HG02759 (cell line): ENCODE results near the gene OR7G3.

Source experiments
- ATAC-seq: cut with Tn5 transposase; IDR thresholded peaks from one replicate; pipeline ENCODE4 v1.9.1; 2021; ENCODE audit warnings: mild to moderate bottlenecking, moderate library complexity; ENCODE audit not compliant: unreplicated experiment

The OR7G3 gene

DNA sequence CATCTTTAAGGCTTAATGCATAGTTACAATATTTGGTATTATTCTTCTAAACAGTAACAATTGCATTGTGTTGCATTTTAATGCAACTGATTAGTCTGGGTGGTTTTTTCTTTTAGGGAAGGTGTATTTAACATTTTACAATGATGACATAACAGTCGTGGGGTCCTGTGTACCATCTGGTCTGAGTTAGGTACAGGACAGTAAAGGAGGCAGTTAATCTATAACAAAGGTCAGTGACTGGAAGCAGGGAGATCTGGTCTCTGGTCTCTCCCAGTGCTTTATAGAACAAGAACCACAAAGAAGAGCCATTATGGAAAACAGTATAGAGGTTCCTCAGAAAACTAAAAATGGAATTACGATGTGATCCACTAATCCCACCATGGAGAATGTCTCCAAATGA is 16.8 kb downstream of the OR7G3 start:
- ATAC-seq, result no peak

DNA sequence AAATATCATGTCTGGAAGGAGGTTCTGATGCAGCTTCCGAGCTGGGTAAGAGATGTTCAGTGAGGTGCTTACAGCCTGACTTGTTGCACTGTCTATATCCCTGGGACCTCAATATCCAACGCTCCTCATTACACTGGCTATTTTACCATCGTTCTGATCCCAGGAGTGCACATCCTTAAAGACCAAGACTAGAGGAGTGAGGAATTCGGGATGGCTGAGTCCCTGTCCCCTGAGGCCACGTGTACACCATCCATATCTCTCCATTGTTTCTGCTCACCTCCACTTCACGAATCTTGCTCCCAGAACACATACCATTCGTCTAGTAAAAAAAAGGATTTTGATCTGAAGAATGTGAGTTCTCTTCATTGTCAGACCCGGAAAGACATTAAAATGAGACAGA is 19.4 kb downstream of the OR7G3 start, which contains the start of gene OR7G2:
TSS of gene OR7G2 (minus strand) at position 101 of the 400 bp plus-strand sequence. CDS start 4,232 bp downstream, outside the sequence.
- ATAC-seq, result no peak

DNA sequence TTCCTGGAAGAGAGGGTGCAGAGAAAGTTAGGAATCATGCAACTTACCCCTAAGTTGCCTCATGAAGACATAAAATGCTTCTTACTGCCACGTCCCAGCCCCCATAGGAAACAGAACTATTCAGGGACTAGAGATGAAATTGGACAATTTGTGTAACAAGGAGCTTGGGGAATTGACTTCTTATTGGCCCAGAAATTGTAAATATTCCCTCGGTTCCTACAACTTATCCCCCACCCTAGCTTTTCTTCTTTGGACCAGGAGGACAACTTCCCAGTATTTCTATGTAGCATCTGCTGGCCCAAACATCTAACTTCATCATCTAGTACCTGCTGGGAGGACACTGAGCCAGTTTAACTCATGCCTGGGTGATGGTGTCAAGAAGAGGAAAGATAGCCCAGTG is 40.0 kb downstream of the OR7G3 start, which contains the start of gene OR1M1:
TSS of gene OR1M1 (plus strand) at position 301 of the 400 bp plus-strand sequence. CDS start 6,184 bp downstream, outside the sequence.
- no peak for ATAC-seq

DNA sequence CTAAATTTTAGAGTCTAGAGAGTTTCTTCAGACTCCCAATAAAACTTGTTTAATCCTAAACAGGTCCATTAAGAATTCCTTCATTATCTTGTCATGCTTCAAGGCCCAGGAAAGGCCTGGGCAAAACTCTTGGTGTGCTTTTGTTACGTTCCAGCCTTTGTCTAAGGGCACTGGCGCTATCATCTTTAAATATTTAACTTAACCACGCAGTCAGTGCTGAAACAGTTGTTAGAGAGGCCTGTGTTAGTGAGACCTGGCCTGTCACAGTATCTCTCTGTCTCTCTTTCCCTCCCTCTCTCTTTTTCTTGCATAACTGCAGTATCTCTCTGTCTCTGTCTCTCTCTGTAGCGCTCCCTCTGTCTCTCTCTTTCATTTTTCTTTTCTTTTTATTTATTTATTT is 48.1 kb downstream of the OR7G3 start:
- no peak for ATAC-seq

DNA sequence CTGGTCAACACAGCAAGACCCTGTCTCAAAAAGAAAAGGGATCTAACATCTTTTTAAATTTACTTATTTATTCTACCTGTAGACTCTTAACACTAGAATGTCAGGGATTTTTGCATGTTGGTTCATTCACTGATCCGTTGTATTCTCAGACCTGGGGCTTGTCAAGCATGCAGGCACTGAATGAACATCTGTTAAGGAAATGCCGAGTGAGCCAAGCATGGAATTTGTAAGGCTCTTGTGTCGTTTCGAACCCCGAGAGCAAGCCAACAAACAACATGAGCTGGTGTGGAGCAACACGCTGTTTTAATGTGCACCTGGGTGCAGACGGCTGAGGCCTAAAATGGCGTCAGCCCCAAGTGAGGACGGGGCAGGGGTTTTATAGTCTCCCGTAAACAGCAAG is 49.8 kb downstream of the OR7G3 start:
- no peak for ATAC-seq
